HG03066 (cell line): ENCODE results near the gene MINDY2.
"Not testable (repeated sequence)": the region's sequence is repeated elsewhere in the genome, so short reads cannot be mapped to it uniquely, and the experiment has no call there.

Experiments
- ATAC-seq: cut with Tn5 transposase; IDR thresholded peaks from one replicate; pipeline ENCODE4 v1.9.1; 2021; ENCODE audit warnings: low read depth; ENCODE audit not compliant: unreplicated experiment

The MINDY2 gene

GRCh38 chr15:58877999-58878825 is 107.1 kb downstream of the MINDY2 start:
- no peak for ATAC-seq

GRCh38 chr15:58880320-58880719 is 109.2 kb downstream of the MINDY2 start:
- ATAC-seq = no peak

DNA sequence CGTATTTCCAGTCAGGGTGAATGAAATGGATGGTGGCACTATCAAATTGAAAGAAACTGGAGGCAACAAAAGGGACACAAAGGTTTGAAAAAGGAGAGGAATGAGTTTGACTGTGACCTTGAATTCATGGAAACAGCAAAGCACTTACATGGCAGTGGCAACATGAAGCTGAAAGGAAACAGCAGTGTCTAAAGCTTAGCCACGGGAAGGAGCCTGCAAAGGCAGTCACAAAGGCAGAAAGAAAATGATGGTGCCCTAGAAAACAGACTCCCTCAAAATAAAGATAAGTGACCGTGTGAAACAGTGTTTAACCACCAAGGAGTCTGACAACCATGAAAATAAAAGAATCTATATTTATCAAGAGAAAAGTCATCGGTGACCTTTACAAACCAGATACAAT is 111.1 kb downstream of the MINDY2 start:
- ATAC-seq = no peak

GRCh38 chr15:58883926-58884325 is 112.8 kb downstream of the MINDY2 start:
- not testable (repeated sequence) for ATAC-seq

- no peak for ATAC-seq
Measured at GRCh38 chr15:58886921-58887320, 115.8 kb downstream of the MINDY2 start.

DNA sequence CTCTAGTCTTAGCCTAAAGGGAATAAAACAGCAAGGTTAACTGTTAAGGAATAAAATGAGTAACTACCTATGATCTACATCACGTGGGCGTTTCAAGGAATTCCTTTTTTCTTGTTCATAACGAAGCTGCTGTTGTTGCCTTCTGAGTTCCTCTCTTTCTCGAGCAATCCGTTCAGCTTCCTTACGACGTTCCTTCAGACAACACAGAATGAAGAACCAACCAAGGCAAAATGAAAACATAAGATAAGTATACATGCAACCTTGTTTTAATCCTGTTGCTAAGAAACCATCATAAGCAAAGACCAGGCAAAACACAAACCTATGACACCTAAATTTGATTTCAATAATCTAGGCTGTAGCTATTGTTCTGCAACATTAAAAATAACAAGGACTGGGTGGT is 118.3 kb downstream of the MINDY2 start:
- no peak for ATAC-seq

DNA sequence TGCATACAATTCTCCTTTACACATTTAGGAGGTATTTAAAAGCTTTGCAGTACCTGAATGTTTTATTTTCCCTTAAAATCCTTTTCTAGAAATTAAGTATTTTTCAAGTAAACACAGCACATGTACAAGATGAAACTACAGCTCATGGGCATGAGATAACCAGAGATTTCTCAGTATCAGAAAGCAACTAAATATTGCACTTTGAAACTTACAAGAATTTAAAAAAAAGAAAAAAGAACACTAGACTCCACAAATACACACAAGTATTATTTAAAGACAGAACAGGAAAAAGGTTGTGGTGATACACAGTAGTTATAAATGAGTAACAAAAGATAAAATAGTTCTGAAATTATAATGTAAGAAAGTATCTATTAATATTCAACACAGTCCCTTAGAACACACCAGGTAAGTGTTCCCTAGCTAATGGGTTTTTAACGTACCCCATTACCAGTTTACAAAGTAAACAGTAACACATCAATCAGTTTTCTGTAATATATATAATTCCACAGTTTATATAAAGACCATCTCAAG is 127.1 kb downstream of the MINDY2 start:
- ATAC-seq = no peak

DNA sequence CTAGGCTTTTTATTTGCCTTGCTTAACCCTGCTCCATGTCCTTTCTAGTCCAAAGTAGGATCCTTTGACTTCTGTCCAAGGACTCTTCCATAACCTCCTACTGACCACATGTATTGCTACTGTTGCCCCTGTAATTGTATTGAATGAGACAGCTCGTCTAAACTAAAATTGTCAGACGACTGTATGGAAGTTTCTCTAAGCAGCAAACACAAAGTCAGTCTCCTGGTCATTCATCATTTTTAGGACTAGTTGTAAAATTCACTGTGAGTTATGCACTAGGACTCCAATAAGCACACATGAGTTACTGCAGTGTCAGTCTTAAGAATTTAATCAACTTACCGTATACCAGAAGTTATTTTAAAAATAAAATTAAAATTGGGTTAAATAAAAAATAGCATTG is 129.5 kb downstream of the MINDY2 start:
- ATAC-seq = no peak

DNA sequence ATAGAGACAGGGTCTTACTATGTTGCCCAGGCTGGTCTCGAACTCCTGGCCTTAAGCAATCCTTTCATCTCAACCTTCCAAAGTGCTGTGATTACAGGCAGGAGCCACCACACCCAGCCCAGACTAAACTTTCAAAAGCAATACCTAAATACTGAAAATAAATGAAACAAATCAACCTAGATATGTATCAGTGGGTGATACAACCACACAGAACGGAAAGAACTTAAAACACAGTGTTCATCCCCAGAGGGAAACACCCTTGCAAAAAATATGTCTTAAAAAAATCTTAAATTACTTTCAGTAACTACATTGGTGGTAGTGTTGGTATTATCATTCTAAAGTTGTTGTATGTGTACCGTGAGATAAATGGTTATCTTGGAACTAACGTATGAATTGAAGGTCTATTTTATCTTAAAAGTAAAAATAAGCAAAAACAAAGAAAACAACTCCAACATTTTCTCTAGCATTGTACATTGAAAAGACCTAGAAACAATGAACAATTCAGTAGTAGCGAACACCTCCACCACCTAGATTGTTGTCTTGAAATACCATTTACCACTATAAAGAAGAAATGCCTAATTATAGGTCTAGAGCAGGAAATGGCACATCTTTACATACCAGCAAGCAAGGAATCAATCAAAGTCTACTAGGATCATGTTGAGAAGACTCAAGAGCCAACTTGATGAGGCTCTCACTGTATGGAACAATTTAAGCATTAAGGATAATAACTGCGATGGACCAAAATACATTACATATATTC is 137.6 kb downstream of the MINDY2 start:
- no peak for ATAC-seq

DNA sequence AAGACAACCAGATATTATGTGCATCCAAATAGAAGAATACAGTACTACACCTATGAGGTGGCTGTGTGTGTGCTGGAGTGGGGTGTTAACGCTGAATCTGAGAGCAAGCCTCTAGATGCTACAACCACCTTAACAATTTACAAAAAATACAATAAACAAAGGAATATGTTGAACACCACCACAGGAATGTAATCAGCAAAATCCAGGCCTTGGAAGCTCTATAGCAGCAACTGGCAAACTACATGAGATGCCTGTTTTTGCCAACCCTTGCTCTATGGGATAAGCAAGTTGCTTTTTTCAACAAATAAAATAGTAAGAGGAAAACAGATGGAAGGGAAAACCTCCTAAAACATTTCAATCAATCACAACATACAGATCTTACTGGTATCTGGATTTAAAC is 138.5 kb downstream of the MINDY2 start:
- ATAC-seq = no peak

DNA sequence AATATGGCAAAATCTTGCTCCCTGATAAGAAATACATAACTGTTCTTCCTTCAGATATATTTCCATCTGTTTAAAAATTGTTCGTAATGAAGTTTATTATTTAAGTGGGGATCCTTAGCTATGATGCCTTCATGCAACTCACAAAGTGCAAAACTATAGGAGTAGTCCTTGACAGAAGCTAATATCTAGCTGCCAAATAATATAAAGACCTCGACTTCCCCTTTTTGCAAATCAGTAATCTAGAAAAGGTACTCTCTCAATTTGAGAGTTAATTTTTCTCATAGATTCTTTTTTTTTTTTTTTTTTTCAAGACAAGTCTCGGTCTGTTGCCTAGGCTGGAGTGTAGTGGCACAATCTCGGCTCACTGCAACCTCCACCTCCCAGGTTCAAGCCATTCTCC is 139.4 kb downstream of the MINDY2 start:
- no peak for ATAC-seq
